Esophagus squamous epithelium (tissue), 4 donors: ENCODE data around the gene BIVM.

Experiments
- CTCF ChIP-seq, 6 experiments: fragments of 450-650 bp in 4 of 6; fragments of 200-600 bp in 2 of 6; sonication (generic) in 2 of 6; IDR thresholded peaks; one replicate each; pipeline ENCODE4 v1.5.1; 2016 to 2019; ENCODE audit warnings: antibody characterized with exemption in 6 of 6, mild to moderate bottlenecking in 4 of 6, moderate library complexity in 4 of 6
- POLR2A ChIP-seq, 4 donors: fragments of 450-650 bp; IDR thresholded peaks; one replicate each; pipeline ENCODE4 v1.6.1; 2017; ENCODE audit warnings: antibody characterized with exemption in 4 of 4, mild to moderate bottlenecking in 4 of 4, moderate library complexity in 3 of 4

GRCh38 chr13:102825921-102826706 is 27.2 kb downstream of the BIVM start:
- TF ChIP-seq CTCF (IDR thresholded peaks at IDR 0.05) (no peak), POLR2A (IDR thresholded peaks at IDR 0.05) (no peak)
